Measurements from ENCODE around the gene FAM171A1. TPM values are rescaled to one million over a fixed set of nuclear protein-coding genes. Genes with fewer than 3 reads are reported as not detected.
"Not testable (repeated sequence)": the region's sequence is repeated elsewhere in the genome, so short reads cannot be mapped to it uniquely, and the experiment has no call there.

FAM171A1 gene
- total RNA-seq, 1 donor from 2014 or later: 28.8 TPM

- no peak for DNase-seq (ENCODE audit: low read depth, low spot score)
Observed at GRCh38 chr10:15293862-15294842, 76.9 kb downstream of the FAM171A1 start.

- no peak for DNase-seq (ENCODE audit: low read depth, low spot score)
Observed at GRCh38 chr10:15290671-15291070, 80.4 kb downstream of the FAM171A1 start.

- DNase-seq (ENCODE audit: low read depth, low spot score): no peak
Observed at GRCh38 chr10:15290150-15290549, 80.9 kb downstream of the FAM171A1 start.

- DNase-seq (ENCODE audit: low read depth, low spot score): no peak
Observed at GRCh38 chr10:15280974-15281373, 90.1 kb downstream of the FAM171A1 start.

GRCh38 chr10:15280462-15280861 lies 90.6 kb downstream of the FAM171A1 start:
- DNase-seq (ENCODE audit: low read depth, low spot score): no peak

GRCh38 chr10:15279236-15279635 lies 91.9 kb downstream of the FAM171A1 start:
- no peak for DNase-seq (ENCODE audit: low read depth, low spot score)

GRCh38 chr10:15278786-15279185 lies 92.3 kb downstream of the FAM171A1 start:
- no peak for DNase-seq (ENCODE audit: low read depth, low spot score)

GRCh38 chr10:15276039-15276438 lies 95.0 kb downstream of the FAM171A1 start:
- not testable (repeated sequence) for DNase-seq (ENCODE audit: low read depth, low spot score)

GRCh38 chr10:15269838-15270237 lies 101.3 kb downstream of the FAM171A1 start:
- DNase-seq (ENCODE audit: low read depth, low spot score): not testable (repeated sequence)

GRCh38 chr10:15267496-15267895 lies 103.6 kb downstream of the FAM171A1 start:
- no peak for DNase-seq (ENCODE audit: low read depth, low spot score)

GRCh38 chr10:15266117-15266516 lies 105.0 kb downstream of the FAM171A1 start:
- DNase-seq (ENCODE audit: low read depth, low spot score): no peak

GRCh38 chr10:15265558-15265957 lies 105.5 kb downstream of the FAM171A1 start:
- DNase-seq (ENCODE audit: low read depth, low spot score): no peak

GRCh38 chr10:15265056-15265455 lies 106.0 kb downstream of the FAM171A1 start:
- DNase-seq (ENCODE audit: low read depth, low spot score): no peak

- no peak for DNase-seq (ENCODE audit: low read depth, low spot score)
Observed at GRCh38 chr10:15263657-15264323, 107.3 kb downstream of the FAM171A1 start.

GRCh38 chr10:15262036-15262713 lies 108.9 kb downstream of the FAM171A1 start:
- DNase-seq (ENCODE audit: low read depth, low spot score): no peak

GRCh38 chr10:15259136-15259535 lies 112.0 kb downstream of the FAM171A1 start:
- no peak for DNase-seq (ENCODE audit: low read depth, low spot score)

GRCh38 chr10:15258255-15258654 lies 112.8 kb downstream of the FAM171A1 start:
- no peak for DNase-seq (ENCODE audit: low read depth, low spot score)

GRCh38 chr10:15255961-15256360 lies 115.1 kb downstream of the FAM171A1 start:
- no peak for DNase-seq (ENCODE audit: low read depth, low spot score)

GRCh38 chr10:15254808-15255648 lies 116.1 kb downstream of the FAM171A1 start:
- no peak for DNase-seq (ENCODE audit: low read depth, low spot score)

- no peak for DNase-seq (ENCODE audit: low read depth, low spot score)
Observed at GRCh38 chr10:15253951-15254807, 116.9 kb downstream of the FAM171A1 start.

Data from pulmonary artery endothelial cell (primary cell).